ENCODE measurements around the gene FAM13C.
A peak's percentile ranks its signal among the peaks of the same experiment; 100 is the strongest.

FAM13C gene

GRCh38 chr10:59362144-59362958 is at the start of gene FAM13C:
Gene FAM13C, minus strand, starts transcription at chr10:59362549. Its CDS starts 89 bp downstream, at chr10:59362460.
- H3K27ac ChIP-seq (ENCODE audit: extremely low read depth, low read depth, low read length) = peak within 1 kb of the TSS; percentile 8; the same call in 1 of the 2 replicates
- no peaks in the 10 kb centered on the region for H3K9me3 ChIP-seq (ENCODE audit: control insufficient read depth, insufficient read depth, low read depth, low read length)
- H3K4me3 ChIP-seq (ENCODE audit: low read depth, low read length) = peak within 1 kb of the TSS; percentile 47
- ChIA-PET POLR2A (interaction anchor here (0.8 to 1.3 kb wide), 3 partner anchors 142 to 1027 kb away, joined by 3 to 5 read pairs (median 3); no protein-coding TSS in a partner anchor), CTCF (interaction anchor here (0.6 to 0.8 kb wide), 3 partner anchors 50 to 529 kb away, joined by 3 read pairs; no protein-coding TSS in a partner anchor)
- H3K4me1 ChIP-seq (ENCODE audit: control insufficient read depth, insufficient read depth, low read length) = peaks cover 10% of the 10 kb centered on the region
- H3K36me3 ChIP-seq (ENCODE audit: control insufficient read depth in 2 of 2, insufficient read depth in 1 of 2, low read length in 2 of 2) = no peaks in the 10 kb centered on the region
- TF ChIP-seq HOXC10 (CRISPR knock-in tag; IDR thresholded peaks at IDR 0.05) (no peak), ZBTB44 (tag by site-specific recombination; IDR thresholded peaks at IDR 0.05) (no peak), ZBTB11 (tag by site-specific recombination; conservative IDR thresholded peaks at IDR 0.05; ENCODE audit: low read depth) (peak; percentile 68), ZBTB10 (tag by site-specific recombination; IDR thresholded peaks at IDR 0.05) (0 out of 2 replicates have a peak, but pooled peaks have one; percentile 58), ZNF324 (tag by site-specific recombination; IDR thresholded peaks at IDR 0.05) (no peak), ZNF660 (tag by site-specific recombination; IDR thresholded peaks at IDR 0.05) (peak; percentile 29; the same call in 1 of the 2 replicates), FEZF1 (tag by site-specific recombination; IDR thresholded peaks at IDR 0.05) (no peak), ZBTB17 (tag by site-specific recombination; IDR thresholded peaks at IDR 0.05) (peak; percentile 32), KLF9 (tag by site-specific recombination; IDR thresholded peaks at IDR 0.05; ENCODE audit: low read depth) (peak; percentile 59), GFI1B (tag by site-specific recombination; IDR thresholded peaks at IDR 0.05) (no peak), CTCF (tag by site-specific recombination; IDR thresholded peaks at IDR 0.05) (0 out of 2 replicates have a peak, but pooled peaks have one; percentile 13), KLF1 (tag by site-specific recombination; IDR thresholded peaks at IDR 0.05) (no peak), ZNF645 (tag by site-specific recombination; IDR thresholded peaks at IDR 0.05) (no peak), SCRT1 (tag by site-specific recombination; IDR thresholded peaks at IDR 0.05; ENCODE audit: borderline replicate concordance) (no peak), REST (tag by site-specific recombination; IDR thresholded peaks at IDR 0.05) (peak; percentile 26; the same call in 1 of the 2 replicates), ZNF654 (tag by site-specific recombination; IDR thresholded peaks at IDR 0.05; ENCODE audit: low read depth) (no peak), ZNF596 (tag by site-specific recombination; IDR thresholded peaks at IDR 0.05) (peak; percentile 81), ZNF416 (tag by site-specific recombination; IDR thresholded peaks at IDR 0.05) (no peak), ZFP37 (tag by site-specific recombination; IDR thresholded peaks at IDR 0.05) (0 out of 2 replicates have a peak, but pooled peaks have one; percentile 34), ZIC2 (tag by site-specific recombination; IDR thresholded peaks at IDR 0.05) (peak; percentile 90)

Data from HEK293 (cell line).